AG10803 (cell line): ENCODE measurements around the gene SIGLEC7.

Source experiments
- DNase-seq: peaks from one replicate; pipeline ENCODE4 v3.0.0; 2010; ENCODE audit warnings: low read depth
- H3K4me3 ChIP-seq: 2 replicates; pipeline ENCODE4 v1.5.1; 2011; ENCODE audit warnings: mild to moderate bottlenecking, low read length, control low read depth
- TF ChIP-seq, protein P1 (sequence below): conservative IDR thresholded peaks from 2 replicates; pipeline ENCODE4 v1.5.1; 2011; ENCODE audit warnings: mild to moderate bottlenecking, low read length, control low read depth, inconsistent platforms

SIGLEC7 gene

DNA sequence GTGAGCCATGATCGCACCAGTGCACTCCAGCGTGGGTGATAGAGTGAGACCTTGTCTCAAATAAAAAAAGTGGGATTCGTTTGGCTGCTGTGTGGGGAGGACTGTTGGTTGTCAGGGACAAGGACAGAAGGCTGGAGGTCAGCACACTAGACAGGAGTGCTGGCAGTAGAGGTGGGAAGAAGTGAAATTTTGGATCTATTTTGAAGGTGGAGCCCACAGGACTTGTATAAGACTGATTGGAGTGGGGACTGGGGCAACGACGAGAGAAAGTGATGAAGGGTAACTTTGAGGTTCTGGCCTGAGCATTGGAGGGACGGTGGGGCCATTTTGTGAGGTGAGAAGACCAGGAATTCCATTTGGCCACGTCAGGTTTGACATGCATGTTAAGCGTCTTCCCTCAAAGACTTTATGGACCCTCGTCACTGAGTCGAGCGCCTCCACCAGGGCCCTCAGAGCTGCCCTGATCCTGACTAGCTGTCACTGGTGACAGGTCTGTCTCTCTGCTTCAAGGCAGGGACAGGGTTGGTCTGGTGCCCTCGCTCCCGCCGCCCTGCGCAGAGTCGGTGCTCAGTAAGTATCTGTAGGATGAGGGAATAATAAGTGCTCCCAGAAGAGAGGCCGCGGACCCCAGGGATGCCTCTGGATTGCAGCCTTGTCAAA, 34.6 kb upstream of the SIGLEC7 start:
- peak; percentile 21 for DNase-seq

DNA sequence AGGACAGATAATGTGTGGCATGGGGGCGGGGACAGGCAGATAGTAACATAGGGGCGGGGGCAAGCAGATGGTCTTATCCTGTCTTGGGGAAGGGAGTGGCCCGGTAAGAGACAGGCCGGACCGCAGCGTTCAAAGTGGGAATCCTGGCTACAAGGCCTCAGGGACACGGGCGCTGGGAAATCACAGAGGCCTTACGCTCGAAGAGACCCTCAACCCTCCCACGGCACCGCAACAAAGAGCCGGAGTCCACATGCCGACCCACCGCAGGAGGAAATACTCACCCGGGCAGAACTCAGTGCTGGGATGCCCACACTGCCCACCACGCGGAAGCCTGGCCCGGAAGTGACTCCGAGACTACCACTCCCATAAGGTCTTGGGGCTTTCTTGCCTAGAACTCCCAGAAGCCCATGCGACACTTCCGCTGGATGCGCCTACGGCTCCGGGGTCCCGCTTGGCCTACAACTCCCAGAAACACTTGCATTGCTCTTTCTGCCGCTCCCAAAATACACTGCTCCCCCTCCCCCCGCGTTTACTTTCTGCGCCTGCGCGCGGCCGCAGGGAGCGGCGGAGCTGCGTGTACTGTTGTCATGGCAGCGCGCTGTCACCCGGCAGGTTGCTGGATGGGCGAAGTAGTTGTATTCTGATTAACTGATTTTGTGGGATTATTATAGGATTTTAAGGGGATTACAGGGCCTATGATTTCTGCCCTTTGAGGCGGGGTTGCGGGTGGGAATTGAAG, 33.9 kb upstream of the SIGLEC7 start, which contains the start of gene CTU1:
Gene CTU1 (minus strand): TSS at position 344 of the 739 bp plus-strand sequence. CDS start 3,840 bp downstream, outside the sequence.
- TF ChIP-seq, protein P1, sequence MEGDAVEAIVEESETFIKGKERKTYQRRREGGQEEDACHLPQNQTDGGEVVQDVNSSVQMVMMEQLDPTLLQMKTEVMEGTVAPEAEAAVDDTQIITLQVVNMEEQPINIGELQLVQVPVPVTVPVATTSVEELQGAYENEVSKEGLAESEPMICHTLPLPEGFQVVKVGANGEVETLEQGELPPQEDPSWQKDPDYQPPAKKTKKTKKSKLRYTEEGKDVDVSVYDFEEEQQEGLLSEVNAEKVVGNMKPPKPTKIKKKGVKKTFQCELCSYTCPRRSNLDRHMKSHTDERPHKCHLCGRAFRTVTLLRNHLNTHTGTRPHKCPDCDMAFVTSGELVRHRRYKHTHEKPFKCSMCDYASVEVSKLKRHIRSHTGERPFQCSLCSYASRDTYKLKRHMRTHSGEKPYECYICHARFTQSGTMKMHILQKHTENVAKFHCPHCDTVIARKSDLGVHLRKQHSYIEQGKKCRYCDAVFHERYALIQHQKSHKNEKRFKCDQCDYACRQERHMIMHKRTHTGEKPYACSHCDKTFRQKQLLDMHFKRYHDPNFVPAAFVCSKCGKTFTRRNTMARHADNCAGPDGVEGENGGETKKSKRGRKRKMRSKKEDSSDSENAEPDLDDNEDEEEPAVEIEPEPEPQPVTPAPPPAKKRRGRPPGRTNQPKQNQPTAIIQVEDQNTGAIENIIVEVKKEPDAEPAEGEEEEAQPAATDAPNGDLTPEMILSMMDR: peak; percentile 8; the same call in 1 of the 2 replicates
- peak within 1 kb of the TSS; percentile 92 for H3K4me3 ChIP-seq
- DNase-seq: peak; percentile 99

More for the DNA sequence above, 34.6 kb upstream of the SIGLEC7 start:
- H3K4me3 ChIP-seq: peak overlapping the region; percentile 92
- TF ChIP-seq, protein P1: no peak

DNA sequence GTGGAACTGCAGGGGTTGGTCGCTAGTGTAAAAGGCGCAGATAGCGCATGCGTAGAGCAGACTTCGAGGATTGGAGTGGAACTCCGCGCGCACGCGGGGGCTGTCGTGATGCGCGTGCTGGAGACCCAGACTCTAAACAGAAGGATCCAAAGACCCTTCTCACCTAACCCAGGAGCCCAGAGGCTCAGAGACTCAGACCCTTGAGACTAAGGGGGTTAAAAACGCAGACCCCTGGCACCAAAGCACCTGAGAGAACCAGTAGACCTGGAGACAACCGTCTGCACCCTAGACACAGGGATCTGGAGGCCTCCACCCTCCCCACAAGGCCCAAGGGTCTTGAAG, 33.3 kb upstream of the SIGLEC7 start:
- peak overlapping the region; percentile 73 for H3K4me3 ChIP-seq
- TF ChIP-seq, protein P1: no peak
- no peak for DNase-seq

DNA sequence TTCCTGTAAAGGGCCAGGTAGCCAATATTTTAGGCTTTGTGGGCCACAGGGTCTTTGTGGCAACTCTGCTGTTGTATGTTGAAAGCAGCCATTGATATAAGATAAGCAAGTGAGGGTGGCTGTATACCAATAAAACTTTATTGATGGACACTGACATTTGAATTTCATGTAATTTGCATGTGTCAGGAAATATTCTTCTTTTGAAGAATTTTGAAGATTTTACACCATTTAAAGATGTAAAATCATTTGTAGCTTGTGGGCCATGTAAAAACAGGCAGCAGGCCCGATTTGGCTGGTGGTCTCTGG, 31.5 kb upstream of the SIGLEC7 start:
- TF ChIP-seq, protein P1: no peak
- DNase-seq: no peak
- no peak overlapping the region for H3K4me3 ChIP-seq

DNA sequence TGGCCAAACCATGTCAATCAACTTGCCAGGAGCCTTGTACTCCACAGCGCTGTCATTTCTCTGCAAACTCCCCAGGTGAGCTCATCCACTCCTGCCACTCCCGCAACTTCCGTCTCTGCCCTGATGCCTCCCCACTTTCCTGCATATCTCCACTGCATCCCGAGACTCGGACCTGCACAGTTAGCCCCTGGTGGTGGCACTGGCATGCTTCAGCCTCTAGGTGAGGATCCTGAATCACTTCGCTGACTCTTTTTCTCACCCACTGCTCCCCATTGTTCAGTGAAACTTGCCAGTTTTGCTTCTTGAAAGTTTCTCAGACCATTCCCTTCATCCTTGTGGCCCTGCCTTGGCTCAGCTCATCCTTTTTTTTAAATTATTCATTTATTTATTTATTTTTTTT, 30.5 kb upstream of the SIGLEC7 start:
- no peak for DNase-seq

DNA sequence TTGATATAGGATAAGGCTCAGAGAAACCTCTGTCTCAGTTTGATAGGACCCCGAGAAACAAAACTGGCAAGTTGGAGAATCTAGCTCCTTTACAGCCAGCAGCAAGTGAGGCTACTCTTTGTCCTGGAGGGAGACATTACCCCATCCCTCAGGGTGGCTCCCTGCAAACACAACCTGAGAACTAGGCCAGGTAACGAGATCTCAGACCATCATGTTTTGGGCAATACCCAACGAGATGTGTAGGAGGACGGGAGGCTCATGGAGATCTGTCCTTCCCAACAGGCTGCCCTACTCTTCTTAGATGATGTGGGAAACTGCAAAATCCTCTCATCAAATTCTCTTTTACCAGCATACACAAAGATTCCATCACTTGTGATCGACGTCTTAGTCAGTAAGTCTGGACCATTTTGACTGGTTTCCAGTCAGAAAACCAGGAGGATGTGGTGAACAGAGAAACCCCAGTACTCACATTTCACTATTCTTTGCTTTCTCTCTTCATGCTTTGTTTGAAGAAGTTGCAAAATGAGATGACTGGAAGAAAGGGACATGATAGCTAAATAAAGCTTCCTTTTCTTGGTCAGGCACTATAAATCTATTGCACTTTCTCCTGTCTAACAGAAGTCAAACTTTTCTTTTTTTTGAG, 27.9 kb upstream of the SIGLEC7 start:
- TF ChIP-seq, protein P1: no peak
- no peak for DNase-seq
- H3K4me3 ChIP-seq: no peak overlapping the region

More for the DNA sequence above, 30.5 kb upstream of the SIGLEC7 start:
- TF ChIP-seq, protein P1: no peak
- no peak overlapping the region for H3K4me3 ChIP-seq
